OCI-LY3 (cell line): ENCODE measurements around the gene KRTAP9-6.

Experiments used
- H2AFZ ChIP-seq: fragments of 200-600, 300-600 bp; shearing (Covaris generic); 2 replicates; pipeline ENCODE4 v1.6.0; 2014; ENCODE audit warnings: antibody characterized with exemption, low read depth, low read length
- H3K27ac ChIP-seq: fragments of 200-600, 300-600 bp; sonication (generic); 2 replicates; pipeline ENCODE4 v1.5.1; 2014; ENCODE audit warnings: mild to moderate bottlenecking, low read length, moderate library complexity, mixed read lengths
- H3K27me3 ChIP-seq: fragments of 200-600, 300-600 bp; sonication (generic); 2 replicates; pipeline ENCODE4 v1.6.1; 2014; ENCODE audit warnings: low read depth, low read length, mixed read lengths
- H3K36me3 ChIP-seq: fragments of 200-600, 300-600 bp; sonication (generic); replicated peaks from 2 replicates; pipeline ENCODE3; 2014; ENCODE audit warnings: low read depth, low read length, mixed read lengths
- H3K4me1 ChIP-seq: fragments of 300-600, 200-600 bp; sonication (generic); 2 replicates; pipeline ENCODE4 v1.6.1; 2014; ENCODE audit warnings: low read length, mixed read lengths
- H3K4me2 ChIP-seq: fragments of 200-600, 300-600 bp; sonication (generic); 2 replicates; pipeline ENCODE4 v1.6.1; 2014; ENCODE audit warnings: low read length, mixed read lengths
- H3K4me3 ChIP-seq: fragments of 300-600, 200-600 bp; sonication (generic); 2 replicates; pipeline ENCODE4 v1.5.1; 2014; ENCODE audit warnings: antibody characterized with exemption, mild to moderate bottlenecking, low read length, moderate library complexity
- H3K79me2 ChIP-seq: fragments of 300-600, 200-600 bp; shearing (Covaris generic); 2 replicates; pipeline ENCODE4 v1.6.1; 2014; ENCODE audit warnings: mild to moderate bottlenecking, low read length, mixed read lengths
- H3K9ac ChIP-seq: fragments of 300-600, 200-600 bp; shearing (Covaris generic); 2 replicates; pipeline ENCODE4 v1.6.0; 2014; ENCODE audit warnings: mild to moderate bottlenecking, low read length, moderate library complexity
- H3K9me3 ChIP-seq: fragments of 200-600, 300-600 bp; shearing (Covaris generic); 2 replicates; pipeline ENCODE4 v1.6.1; 2014; ENCODE audit warnings: low read length, mixed read lengths; ENCODE audit not compliant: insufficient read depth
- H4K20me1 ChIP-seq: fragments of 200-600, 300-600 bp; sonication (generic); 2 replicates; pipeline ENCODE4 v1.6.1; 2016; ENCODE audit warnings: low read length, mixed read lengths; ENCODE audit not compliant: insufficient read depth
- CTCF ChIP-seq: fragments of 200-600, 300-600 bp; sonication (generic); IDR thresholded peaks from 2 replicates; pipeline ENCODE4 v1.5.1; 2014; ENCODE audit warnings: antibody characterized with exemption, low read length, low read depth
- EZH2phosphoT487 ChIP-seq: fragments of 200-600 bp; shearing (Covaris generic); IDR thresholded peaks from 2 replicates; pipeline ENCODE4 v1.6.1; 2018; ENCODE audit warnings: antibody characterized with exemption, mixed run types, low read depth

Gene KRTAP9-6

GRCh38 chr17:41284546-41284945 lies 19.4 kb downstream of the KRTAP9-6 start:
- Histone ChIP-seq H3K4me3 (no peak overlapping the region), H3K4me2 (no peak overlapping the region), H3K27ac (no peak overlapping the region), H2AFZ (no peak overlapping the region), H3K4me1 (no peaks in the 10 kb centered on the region), H4K20me1 (no peaks in the 10 kb centered on the region), H3K36me3 (no peaks in the 10 kb centered on the region), H3K27me3 (peaks cover 45% of the 10 kb centered on the region), H3K9ac (no peak overlapping the region), H3K9me3 (no peaks in the 10 kb centered on the region), H3K79me2 (no peaks in the 10 kb centered on the region)
- TF ChIP-seq CTCF, result no peak
- TF ChIP-seq EZH2phosphoT487, result no peak

DNA sequence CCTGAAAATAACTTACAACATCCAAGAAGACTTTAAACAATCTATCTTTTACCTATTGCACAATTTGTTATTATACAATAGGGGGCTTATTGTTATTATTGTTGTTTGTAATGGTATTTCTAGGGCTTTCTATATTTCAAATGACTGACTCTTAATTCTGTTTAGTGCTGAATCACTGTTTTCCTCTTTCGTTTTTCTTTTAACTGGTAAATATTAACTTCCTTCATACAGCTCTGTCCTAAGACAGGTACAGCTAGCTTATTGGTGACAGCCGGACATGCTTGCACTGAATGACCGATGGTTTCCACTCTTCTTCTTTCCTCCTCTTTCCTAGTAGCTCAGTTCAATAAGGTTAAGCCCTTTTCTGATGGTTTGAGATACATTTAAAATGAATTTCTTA lies 21.9 kb downstream of the KRTAP9-6 start:
- Histone ChIP-seq H4K20me1 (no peaks in the 10 kb centered on the region), H3K79me2 (no peaks in the 10 kb centered on the region), H3K36me3 (no peaks in the 10 kb centered on the region), H3K9me3 (no peaks in the 10 kb centered on the region), H3K4me3 (no peak overlapping the region), H3K27ac (no peak overlapping the region), H3K4me2 (no peak overlapping the region), H2AFZ (no peak overlapping the region), H3K4me1 (no peaks in the 10 kb centered on the region), H3K27me3 (peaks cover 55% of the 10 kb centered on the region), H3K9ac (no peak overlapping the region)
- no peak for TF ChIP-seq CTCF
- no peak for TF ChIP-seq EZH2phosphoT487

DNA sequence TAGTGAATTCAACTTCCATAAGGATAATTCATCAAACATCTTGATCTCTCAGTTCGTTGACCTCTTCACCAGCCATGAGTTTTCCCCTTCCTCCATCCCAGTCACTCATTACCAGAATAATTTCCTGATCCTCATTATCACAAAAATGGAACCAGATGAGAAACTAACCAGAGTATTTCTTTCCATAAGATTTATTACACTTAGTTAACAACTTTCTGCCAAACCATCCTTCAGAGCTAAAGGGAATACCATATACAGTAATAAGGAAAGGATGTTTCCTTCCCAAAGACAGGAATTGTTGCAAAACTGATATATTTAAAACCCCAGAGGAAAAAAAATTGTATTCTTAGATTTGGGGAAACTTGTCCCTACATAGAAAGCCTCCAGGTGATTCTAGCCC lies 28.8 kb downstream of the KRTAP9-6 start:
- H3K4me3 ChIP-seq, result no peak overlapping the region
- H4K20me1 ChIP-seq, result no peaks in the 10 kb centered on the region
- no peak overlapping the region for H3K9ac ChIP-seq
- H3K4me2 ChIP-seq, result no peak overlapping the region
- peaks cover 22% of the 10 kb centered on the region for H3K27me3 ChIP-seq
- H3K4me1 ChIP-seq, result no peaks in the 10 kb centered on the region
- H3K9me3 ChIP-seq, result no peaks in the 10 kb centered on the region
- no peaks in the 10 kb centered on the region for H3K36me3 ChIP-seq
- H3K27ac ChIP-seq, result no peak overlapping the region
- H3K79me2 ChIP-seq, result no peaks in the 10 kb centered on the region
- H2AFZ ChIP-seq, result no peak overlapping the region
- no peak for TF ChIP-seq EZH2phosphoT487
- TF ChIP-seq CTCF, result no peak

GRCh38 chr17:41296846-41297245 lies 31.7 kb downstream of the KRTAP9-6 start:
- Histone ChIP-seq H2AFZ (no peak overlapping the region), H3K4me1 (no peaks in the 10 kb centered on the region), H3K79me2 (no peaks in the 10 kb centered on the region), H3K36me3 (no peaks in the 10 kb centered on the region), H3K4me3 (no peak overlapping the region), H4K20me1 (no peaks in the 10 kb centered on the region), H3K9me3 (no peaks in the 10 kb centered on the region), H3K9ac (no peak overlapping the region), H3K27me3 (peaks cover 19% of the 10 kb centered on the region), H3K27ac (no peak overlapping the region), H3K4me2 (no peak overlapping the region)
- TF ChIP-seq CTCF (no peak), EZH2phosphoT487 (no peak)
